ENCODE results near the gene ZMYND8.
"Not testable (repeated sequence)": the region's sequence is repeated elsewhere in the genome, so short reads cannot be mapped to it uniquely, and the experiment has no call there.

Gene ZMYND8

GRCh38 chr20:47309806-47310426, 46.6 kb downstream of the ZMYND8 start:
- DNase-seq = no peak

- DNase-seq = no peak
Observed at GRCh38 chr20:47309394-47309793, 47.1 kb downstream of the ZMYND8 start.

GRCh38 chr20:47307569-47307968, 48.9 kb downstream of the ZMYND8 start:
- DNase-seq = not testable (repeated sequence)

- no peak for DNase-seq
Observed at GRCh38 chr20:47306755-47307370, 49.6 kb downstream of the ZMYND8 start.

- no peak for DNase-seq
Observed at GRCh38 chr20:47306095-47306494, 50.4 kb downstream of the ZMYND8 start.

GRCh38 chr20:47305667-47306066, 50.8 kb downstream of the ZMYND8 start:
- no peak for DNase-seq

GRCh38 chr20:47304287-47304686, 52.2 kb downstream of the ZMYND8 start:
- DNase-seq = no peak

- no peak for DNase-seq
Observed at GRCh38 chr20:47303736-47304135, 52.8 kb downstream of the ZMYND8 start.

DNA sequence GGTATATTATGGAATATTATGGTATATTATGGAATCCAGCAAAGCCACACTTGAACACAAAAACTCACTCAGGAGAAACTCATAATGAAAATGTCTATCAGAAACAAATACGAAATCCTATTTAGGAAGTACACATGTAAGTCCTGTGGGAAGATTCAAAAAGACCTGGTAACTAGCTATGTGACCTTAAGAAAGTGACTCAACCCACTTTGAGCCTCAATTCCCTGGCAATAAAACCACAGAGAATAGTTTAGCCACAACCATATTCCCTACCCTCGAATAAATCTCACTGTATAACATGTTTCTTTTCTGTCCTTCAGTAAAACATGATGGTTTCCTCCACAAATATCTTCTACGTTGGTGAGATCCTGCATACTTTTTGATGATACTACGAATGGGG, 56.4 kb downstream of the ZMYND8 start:
- DNase-seq = no peak

- DNase-seq = no peak
Observed at GRCh38 chr20:47298624-47299023, 57.9 kb downstream of the ZMYND8 start.

DNA sequence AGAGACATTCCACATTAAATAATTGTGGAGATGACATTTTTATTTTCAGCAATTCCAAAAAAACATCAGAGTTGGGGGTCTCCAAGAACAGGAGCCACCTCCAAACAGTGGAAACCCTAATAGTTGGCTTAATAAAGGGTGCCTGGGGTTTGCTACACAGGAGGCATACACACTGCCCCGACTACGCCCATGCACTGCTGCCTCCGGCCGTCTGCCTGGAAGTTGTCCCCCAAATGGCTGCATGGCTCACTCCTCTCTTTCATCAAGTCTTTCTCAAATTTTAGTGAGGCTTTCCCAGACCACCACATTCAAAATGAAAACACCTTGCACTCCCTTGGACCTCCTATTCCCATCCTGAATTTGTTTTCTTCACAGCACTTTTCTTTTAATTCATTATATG, 58.8 kb downstream of the ZMYND8 start:
- no peak for DNase-seq

DNA sequence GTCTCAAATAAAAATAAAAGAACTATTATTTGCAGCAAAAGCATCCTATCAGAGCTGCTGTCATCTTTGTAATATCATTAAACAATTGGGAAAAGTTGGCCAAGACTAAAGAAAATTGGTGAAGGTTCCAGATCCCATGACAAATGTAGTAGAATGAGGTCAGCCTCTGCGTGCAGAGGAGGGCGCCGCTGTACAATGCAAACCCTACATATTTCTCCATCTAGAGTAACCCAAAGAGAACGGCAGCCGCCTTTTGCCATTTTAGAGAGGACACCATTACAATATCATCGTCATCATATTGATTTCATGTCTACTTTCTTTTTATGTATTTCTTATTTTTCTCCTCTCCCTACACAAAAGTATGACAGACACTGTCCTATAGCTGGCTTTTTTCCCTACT, 59.5 kb downstream of the ZMYND8 start:
- no peak for DNase-seq

DNA sequence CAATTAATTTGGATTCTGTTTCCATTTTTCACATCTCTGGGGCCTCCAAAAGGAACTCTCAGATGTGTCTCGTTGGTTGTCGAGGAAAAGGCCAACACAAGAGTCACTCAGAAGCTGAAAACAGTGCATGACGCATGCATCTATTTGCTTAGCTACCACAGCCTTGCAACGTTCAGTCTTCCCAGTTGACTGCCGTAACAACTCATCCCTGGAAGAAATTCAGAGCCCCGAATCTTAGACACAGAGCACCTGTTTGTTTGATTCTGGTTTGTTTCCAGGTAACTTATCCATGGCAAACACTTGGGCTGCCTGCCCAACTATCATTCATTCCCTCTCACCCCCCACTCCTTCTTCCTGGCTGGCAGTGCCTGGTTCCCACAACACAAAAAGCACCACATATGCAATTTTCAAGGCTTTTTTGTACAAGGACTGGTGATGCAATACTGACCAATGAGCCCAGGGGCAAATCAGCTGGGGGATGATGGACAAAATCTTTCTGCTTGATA, 60.5 kb downstream of the ZMYND8 start:
- DNase-seq = no peak

GRCh38 chr20:47295129-47295813, 61.2 kb downstream of the ZMYND8 start:
- no peak for DNase-seq

DNA sequence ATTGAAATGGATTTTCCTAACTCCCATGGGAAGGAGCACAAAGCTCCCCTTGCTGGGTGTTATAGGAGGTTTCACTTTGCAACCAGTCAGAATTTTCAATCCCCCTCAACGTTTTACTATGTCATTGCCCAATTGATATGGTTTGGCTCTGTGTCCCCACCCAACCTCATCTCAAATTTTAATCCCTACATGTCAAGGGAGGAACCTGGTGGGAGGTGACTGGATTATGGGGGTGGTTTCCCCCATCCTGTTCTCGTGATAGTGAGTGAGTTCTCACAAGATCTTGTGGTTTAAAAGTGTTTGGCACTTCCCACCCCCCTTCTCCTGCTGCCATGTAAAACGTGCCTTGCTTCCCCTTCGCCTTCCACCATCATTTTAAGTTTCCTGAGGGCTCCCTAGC, 62.9 kb downstream of the ZMYND8 start:
- no peak for DNase-seq

DNA sequence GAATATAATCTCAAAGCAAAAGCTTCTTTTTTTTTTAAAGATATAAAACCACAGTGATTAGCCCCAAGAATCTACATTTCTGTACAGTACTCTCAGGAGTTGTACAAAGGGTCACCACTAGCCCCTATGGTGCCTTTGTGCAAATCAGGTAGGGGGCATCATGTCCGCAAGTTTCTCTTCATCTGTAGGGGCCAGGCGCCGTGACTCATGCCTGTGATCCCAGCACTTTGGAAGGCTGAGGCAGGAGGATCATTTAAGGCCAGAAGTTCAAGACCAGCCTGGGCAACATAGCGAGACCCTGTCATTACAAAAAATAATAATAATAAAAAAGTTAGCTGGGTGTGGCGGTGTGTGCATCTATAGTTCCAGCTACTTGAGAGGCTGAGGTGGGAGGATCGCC, 63.9 kb downstream of the ZMYND8 start:
- no peak for DNase-seq

- DNase-seq = no peak
Observed at GRCh38 chr20:47290666-47291430, 65.7 kb downstream of the ZMYND8 start.

- DNase-seq = no peak
Observed at GRCh38 chr20:47290008-47290407, 66.5 kb downstream of the ZMYND8 start.

DNA sequence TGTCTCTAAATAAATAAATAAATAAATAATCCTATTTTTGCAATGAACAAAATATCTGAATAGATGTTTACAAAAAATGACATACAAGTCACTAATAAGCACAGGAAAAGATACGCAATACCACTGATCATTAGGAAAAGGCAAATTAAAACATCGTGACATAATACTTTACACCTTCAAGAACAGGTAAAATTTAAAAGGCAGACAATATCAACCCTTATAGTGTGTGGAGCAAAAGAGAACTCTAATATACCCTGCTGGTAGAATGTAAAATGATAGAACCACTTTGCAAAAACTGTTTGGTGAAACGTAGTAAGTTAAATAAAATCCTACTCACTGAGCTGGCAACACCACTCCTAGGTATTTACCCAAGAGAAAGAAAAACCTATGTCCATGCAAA, 67.4 kb downstream of the ZMYND8 start:
- DNase-seq = no peak

GRCh38 chr20:47288530-47288929, 68.0 kb downstream of the ZMYND8 start:
- not testable (repeated sequence) for DNase-seq

DNA sequence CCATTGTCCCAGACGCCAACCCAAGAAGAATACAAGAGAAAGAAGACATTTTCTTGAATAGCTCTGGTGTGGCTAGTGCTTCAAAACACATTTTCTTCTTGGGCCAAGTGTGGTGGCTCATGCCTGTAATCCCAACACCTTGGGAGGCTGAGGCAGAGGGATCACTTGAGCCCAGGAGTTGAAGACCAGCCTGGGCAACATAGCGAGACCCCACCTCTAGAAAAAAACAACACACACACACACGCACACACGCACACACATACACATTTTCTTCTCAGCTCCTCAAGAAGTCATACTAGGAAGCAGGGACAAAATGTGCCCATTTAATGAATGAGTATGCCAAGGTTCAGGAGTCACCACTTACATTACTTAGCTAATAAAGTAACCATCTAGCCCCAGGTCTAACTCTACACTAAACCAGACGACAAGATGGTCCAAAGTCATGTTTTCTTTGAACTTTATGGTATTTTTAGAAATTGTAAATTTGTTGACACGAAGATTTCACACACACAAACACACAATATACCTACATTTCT, 68.8 kb downstream of the ZMYND8 start:
- no peak for DNase-seq

DNA sequence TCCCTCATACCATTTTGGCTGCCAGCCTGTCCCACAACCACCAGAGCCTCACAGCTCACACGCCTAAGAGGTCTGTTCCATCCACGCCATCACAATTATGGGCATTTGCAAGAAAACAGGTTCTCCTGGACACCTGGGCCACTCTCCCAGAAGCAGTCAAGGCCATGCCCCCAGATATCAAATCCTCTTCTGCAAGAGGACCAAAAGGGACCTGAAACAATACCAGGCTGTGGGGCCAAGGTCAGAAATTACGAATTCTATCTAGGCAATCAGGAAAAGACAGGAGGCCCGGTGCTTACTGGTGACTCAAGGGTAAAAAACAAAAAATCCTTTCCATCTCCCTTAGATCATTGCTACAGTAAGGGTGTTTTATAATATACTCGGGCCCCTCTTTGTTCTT, 69.8 kb downstream of the ZMYND8 start:
- DNase-seq = no peak

- DNase-seq = no peak
Observed at GRCh38 chr20:47285189-47285588, 71.3 kb downstream of the ZMYND8 start.
